ENCODE data around the gene SEMA4B.
A peak's percentile ranks its signal among the peaks of the same experiment; 100 is the strongest.

Gene SEMA4B

DNA sequence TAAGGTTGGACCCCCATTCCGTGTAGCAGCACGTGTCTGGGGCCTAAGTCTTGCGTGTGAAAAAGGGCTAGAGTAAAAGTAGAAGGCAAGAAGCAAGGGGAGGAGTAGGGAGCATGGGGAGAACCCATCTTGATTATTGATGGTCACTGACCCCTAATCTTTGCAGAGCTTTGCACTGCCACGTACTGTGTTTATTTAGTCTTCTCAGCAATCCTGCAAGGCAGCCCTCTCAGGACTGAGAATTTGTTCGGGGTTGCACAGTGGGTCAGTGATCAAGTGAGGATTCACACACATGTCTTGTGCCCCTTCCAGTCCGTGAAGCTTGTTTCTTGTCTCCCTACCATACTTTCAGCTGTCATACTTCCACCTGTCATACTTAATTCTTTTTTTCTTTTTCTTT lies 7.2 kb downstream of the SEMA4B start:
- no peak for DNase-seq

GRCh38 chr15:90209591-90209990 lies 8.5 kb downstream of the SEMA4B start:
- DNase-seq: no peak

GRCh38 chr15:90210593-90210992 lies 9.5 kb downstream of the SEMA4B start:
- no peak for DNase-seq

GRCh38 chr15:90211009-90211408 lies 9.9 kb downstream of the SEMA4B start:
- no peak for DNase-seq

DNA sequence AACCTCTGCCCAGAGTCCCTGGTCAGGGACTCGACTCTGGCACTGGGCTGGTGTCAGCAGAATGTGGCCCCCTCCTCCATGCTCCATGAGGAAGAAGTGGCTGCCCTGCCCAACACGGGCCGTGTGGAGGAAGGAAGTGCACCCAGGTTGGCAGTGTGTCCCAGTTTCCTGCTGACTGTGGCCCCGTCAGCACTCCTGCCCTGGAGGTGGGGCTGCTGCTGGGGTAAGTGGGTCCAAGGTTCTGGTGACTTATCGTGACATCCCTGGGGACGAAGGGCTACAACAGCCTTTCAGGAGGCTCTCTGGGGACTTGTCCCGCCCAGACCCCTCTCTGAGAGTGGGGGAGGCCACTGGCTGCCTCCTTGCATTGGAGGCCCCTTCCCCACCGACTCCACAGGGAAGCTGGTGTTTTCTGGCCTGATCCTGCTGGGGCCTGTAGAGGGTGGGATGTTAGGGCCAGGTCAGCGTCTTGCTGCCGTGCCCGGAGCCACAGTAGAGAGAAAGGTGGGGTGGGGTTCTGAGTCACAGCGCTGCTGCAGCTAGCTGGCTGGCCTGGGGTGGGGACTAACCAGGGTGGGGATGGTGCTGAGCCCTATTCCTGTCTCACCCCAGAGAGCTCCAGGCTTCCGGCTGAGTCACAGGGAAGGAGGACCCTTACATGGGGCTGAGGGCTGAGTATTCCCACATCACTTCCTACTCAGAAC lies 10.5 kb downstream of the SEMA4B start:
- DNase-seq: no peak

- DNase-seq: no peak
These were observed 11.3 kb downstream of the SEMA4B start for GRCh38 chr15:90212221-90213098.

- DNase-seq: no peak
These were observed 12.1 kb downstream of the SEMA4B start for GRCh38 chr15:90213122-90213817.

DNA sequence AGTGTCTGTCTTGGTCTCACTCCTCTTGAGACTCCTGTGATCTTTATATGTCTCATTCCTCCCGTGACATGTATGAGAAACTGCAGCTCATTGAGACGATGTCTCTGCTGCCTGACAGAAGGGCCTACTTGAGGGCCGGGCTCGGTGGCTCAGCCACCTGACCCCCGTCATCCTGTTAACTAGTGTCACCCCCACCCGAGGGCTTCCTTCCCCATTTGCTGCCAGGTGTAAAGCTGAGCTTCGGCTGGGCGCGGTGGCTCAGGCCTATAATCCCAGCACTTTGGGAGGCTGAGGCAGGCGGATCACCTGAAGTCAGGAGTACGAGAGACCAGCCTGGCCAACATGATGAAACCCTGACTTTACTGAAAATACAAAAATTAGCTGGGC lies 12.7 kb downstream of the SEMA4B start:
- no peak for DNase-seq

DNA sequence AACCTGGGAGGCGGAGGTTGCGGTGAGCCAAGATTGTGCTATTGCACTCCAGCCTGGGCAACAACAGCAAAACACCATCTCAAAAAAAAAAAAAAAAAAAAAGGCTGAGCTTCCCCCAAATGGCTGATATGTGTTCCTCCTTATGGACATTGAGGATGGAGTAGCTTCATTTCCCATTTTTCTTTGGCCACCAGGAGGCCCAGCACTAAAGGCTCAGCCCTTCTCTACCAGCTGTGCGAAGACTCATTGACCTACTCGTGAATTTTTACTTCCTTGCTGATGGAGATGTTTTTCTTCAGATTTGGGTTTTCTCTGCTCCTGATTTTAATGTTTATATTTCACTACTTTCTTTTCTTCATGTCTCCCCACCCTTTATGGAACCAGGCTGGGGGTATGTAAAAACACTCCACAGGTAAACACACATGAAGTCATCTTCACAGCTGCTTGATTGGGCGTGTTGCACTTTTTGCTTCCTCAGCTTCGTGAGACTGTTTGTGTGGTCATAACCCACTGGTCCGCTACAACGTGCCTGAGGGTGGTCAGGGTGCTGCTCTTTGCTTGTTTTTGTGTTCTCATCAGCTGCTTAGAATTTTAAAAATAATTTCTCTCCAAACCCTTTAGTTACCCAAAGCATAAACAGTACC lies 13.5 kb downstream of the SEMA4B start:
- no peak for DNase-seq

DNA sequence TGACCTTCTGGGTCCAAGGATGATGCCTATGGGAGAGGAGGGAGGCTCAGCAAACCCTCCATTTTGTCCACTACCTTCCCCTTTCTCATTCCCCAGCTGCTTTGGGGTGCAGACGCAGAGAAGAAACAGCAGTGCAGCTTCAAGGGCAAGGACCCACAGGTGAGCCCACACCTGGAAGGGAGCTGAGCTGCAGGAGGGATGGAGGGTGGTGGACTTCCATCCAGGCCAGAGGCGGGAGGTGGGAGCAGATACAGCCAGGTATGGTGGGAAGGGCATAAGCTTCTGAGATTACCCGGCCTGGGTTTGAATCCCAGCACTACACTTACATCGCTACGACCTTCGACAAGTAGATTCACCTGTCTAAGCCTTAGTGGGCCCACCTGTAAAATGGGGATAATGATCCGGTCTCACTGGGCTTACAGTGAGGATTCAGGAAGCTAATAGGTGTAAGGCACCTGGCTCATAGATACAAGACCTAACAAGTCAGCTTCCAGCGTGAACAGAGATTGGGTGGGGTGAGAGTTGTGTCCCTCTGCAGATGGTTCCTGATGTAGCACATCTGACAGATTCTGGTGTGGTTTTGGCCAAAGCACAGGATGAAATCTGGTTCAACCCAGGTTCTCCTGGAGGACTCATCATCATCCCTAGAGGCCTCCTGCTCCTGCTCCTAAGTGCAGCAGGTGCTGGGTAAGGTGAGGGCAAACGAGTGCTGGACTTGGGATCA lies 16.7 kb downstream of the SEMA4B start:
- DNase-seq: no peak

DNA sequence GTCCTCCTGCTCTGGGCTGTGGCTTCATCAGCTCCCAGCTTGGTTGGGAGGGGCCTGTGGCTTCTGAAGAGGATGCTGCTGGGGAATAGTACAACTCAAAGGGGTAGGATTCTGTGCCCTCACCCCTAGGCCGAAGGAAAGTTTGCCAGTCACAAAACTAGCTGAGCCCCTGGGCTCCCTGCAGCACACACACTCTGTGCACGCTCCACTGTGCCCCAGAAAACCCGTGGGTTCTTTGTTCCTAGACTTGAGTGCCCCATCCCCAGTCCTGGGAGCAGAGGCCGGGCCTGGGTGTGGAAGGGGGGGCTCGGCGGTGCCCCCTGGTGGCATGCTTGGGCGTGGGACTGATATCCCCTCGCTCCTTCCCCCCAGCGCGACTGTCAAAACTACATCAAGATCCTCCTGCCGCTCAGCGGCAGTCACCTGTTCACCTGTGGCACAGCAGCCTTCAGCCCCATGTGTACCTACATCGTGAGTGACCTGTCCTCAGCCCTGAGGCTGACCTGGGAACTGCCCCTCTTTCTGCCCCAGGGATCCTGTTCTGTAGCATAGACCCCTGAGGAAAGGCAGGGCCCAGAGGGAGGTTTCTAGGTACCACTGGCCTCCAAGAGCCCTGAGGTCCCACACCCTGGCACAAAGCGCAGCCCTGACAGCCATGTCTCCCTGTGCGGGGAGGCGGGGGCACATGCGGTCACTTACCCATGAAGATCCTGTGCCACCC lies 18.5 kb downstream of the SEMA4B start:
- peak; percentile 16 to 45 (median 35) for DNase-seq

DNA sequence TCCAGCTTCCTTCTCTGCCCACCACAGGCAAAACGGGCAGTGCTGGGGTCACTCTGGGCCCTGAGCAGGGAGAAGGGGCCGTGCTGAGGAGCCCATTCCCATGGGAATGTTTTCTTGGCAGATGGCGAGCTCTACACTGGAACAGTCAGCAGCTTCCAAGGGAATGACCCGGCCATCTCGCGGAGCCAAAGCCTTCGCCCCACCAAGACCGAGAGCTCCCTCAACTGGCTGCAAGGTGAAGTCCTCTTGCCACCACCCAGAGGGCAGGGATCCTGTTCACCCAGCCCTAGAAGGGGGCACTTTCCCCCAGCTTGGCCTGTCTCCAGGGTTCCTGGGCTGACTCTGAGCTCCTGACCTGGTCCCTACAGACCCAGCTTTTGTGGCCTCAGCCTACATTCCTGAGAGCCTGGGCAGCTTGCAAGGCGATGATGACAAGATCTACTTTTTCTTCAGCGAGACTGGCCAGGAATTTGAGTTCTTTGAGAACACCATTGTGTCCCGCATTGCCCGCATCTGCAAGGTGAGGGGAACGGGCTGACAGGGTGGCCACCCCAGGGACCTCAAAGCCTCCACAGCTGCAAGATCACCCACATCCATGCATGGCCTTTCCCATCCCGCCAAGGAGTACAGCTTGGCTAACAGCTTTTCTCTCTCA lies 20.2 kb downstream of the SEMA4B start:
- DNase-seq: no peak

- no peak for DNase-seq
These were observed 21.4 kb downstream of the SEMA4B start for GRCh38 chr15:90222547-90222946.

DNA sequence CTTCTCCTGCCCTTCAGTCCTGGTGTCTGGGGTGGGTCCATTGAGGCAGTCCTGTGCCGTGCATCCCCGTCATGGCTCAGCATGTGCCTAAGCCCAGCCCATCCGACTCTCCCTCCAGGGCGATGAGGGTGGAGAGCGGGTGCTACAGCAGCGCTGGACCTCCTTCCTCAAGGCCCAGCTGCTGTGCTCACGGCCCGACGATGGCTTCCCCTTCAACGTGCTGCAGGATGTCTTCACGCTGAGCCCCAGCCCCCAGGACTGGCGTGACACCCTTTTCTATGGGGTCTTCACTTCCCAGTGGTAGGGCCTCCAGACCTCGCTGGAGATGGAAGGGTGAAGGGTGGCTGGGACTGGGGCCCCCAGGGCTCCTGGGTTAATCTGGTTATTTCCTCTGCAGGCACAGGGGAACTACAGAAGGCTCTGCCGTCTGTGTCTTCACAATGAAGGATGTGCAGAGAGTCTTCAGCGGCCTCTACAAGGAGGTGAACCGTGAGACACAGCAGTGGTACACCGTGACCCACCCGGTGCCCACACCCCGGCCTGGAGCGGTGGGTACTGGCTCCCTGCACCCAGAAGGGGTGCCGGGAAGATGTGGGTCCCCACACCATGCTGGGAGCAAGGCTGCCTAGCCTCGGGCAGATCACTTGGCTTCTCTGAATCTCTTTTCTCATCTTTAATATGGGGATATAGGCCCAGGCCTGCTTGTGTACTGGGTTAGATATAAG lies 22.5 kb downstream of the SEMA4B start:
- no peak for DNase-seq

GRCh38 chr15:90225047-90225446 lies 23.9 kb downstream of the SEMA4B start:
- no peak for DNase-seq

DNA sequence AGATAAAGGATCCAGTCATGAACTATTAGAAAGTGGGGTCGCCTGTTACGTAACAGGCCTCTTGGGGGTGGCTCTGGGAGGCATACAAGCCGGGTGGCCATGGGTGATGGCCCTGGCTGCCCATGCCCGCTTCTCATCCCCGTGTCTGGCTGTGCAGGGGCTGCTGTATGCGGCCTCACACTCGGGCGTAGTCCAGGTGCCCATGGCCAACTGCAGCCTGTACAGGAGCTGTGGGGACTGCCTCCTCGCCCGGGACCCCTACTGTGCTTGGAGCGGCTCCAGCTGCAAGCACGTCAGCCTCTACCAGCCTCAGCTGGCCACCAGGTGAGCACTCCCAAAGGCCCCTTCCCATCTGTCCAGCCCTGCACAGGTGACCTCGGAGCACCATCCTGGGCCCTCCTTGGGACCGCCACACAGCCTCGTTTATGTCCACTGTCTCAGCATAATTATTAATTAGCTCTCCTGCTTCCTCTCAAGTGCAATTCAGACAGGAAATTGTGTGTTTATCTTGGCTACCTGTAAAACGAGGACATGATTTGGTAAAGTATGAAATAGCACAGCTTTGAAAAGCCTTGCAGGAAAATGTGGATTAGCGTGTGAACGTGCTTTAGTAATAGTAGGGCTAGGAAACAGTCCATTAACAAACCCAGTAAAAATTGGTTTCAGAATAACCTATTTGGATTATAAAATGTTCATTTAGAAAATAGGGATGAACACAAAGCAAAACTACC lies 24.5 kb downstream of the SEMA4B start:
- no peak for DNase-seq

DNA sequence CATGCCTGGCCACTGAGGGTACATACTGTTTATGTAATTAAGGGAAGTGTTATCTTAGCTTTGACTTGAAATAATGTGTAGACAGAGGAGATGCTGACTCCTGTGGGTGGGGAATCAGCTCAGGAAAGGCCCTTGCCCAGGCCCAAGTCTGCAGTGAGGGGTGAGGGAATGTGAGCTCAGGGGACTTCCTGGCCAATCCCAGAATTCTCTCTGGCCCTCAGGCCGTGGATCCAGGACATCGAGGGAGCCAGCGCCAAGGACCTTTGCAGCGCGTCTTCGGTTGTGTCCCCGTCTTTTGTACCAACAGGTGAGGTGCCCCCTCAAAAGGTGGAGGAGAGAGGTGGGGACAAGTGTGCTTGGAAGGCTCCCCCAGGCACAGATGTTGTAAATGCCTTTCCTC lies 26.2 kb downstream of the SEMA4B start:
- no peak for DNase-seq

DNA sequence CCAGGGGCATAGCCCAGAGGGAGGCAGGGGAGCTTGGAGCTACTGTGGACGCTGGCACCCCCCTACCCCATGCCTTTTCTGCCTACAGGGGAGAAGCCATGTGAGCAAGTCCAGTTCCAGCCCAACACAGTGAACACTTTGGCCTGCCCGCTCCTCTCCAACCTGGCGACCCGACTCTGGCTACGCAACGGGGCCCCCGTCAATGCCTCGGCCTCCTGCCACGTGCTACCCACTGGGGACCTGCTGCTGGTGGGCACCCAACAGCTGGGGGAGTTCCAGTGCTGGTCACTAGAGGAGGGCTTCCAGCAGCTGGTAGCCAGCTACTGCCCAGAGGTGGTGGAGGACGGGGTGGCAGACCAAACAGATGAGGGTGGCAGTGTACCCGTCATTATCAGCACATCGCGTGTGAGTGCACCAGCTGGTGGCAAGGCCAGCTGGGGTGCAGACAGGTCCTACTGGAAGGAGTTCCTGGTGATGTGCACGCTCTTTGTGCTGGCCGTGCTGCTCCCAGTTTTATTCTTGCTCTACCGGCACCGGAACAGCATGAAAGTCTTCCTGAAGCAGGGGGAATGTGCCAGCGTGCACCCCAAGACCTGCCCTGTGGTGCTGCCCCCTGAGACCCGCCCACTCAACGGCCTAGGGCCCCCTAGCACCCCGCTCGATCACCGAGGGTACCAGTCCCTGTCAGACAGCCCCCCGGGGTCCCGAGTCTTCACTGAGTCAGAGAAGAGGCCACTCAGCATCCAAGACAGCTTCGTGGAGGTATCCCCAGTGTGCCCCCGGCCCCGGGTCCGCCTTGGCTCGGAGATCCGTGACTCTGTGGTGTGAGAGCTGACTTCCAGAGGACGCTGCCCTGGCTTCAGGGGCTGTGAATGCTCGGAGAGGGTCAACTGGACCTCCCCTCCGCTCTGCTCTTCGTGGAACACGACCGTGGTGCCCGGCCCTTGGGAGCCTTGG lies 27.0 kb downstream of the SEMA4B start:
- no peak for DNase-seq

DNA sequence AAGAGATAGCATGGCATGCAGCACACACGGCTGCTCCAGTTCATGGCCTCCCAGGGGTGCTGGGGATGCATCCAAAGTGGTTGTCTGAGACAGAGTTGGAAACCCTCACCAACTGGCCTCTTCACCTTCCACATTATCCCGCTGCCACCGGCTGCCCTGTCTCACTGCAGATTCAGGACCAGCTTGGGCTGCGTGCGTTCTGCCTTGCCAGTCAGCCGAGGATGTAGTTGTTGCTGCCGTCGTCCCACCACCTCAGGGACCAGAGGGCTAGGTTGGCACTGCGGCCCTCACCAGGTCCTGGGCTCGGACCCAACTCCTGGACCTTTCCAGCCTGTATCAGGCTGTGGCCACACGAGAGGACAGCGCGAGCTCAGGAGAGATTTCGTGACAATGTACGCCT lies 27.8 kb downstream of the SEMA4B start:
- DNase-seq: no peak

Measured in activated CD4-positive, CD25-positive, alpha-beta regulatory T cell (primary cell).